GM12878 (cell line): ENCODE results near the gene CACNB3. TPM values are rescaled to one million over a fixed set of nuclear protein-coding genes. Genes with fewer than 3 reads are reported as not detected.

Experiments
- ATAC-seq: fragments of 200-7000 bp; cut with Tn5 transposase; 3 replicates; pipeline ENCODE4 v1.9.1; 2020; ENCODE audit warnings: mild to moderate bottlenecking, moderate library complexity
- BruUV-seq: library from RNA; stranded (reverse); fragments of 400-500 nt; replicated peaks from 2 replicates; lab custom pipeline; 2021; lab: Mats Ljungman, UMichigan
- CTCF ChIA-PET: fragments of 300-600 bp; sonication (Branson Sonifier 250); formaldehyde crosslinking; extraction: SDS; loops from one replicate; lab custom pipeline; 2021; ENCODE audit warnings: inconsistent platforms; lab: Yijun Ruan, JAX
- POLR2A ChIA-PET: fragments of 350-600 bp; formaldehyde crosslinking; extraction: SDS; loops from one replicate; lab custom pipeline; 2021; ENCODE audit warnings: inconsistent platforms; lab: Charles Lee
- RAD21 ChIA-PET: fragments of 300-600 bp; sonication (Branson Sonifier 250); formaldehyde crosslinking; loops from one replicate; lab custom pipeline; 2023; ENCODE audit warnings: antibody characterized with exemption; ENCODE audit not compliant: unreplicated experiment; lab: Charles Lee
- SMC1A ChIA-PET: fragments of 300-600 bp; sonication (Branson Sonifier 250); formaldehyde crosslinking; loops from one replicate; lab custom pipeline; 2023; ENCODE audit not compliant: unreplicated experiment, uncharacterized antibody; lab: Charles Lee
- DNase-seq: peaks from one replicate; pipeline ENCODE4 v3.0.0-alpha.2; 2011; ENCODE audit warnings: low read depth, low spot score
- FAIRE-seq: peaks from 3 replicates; lab custom pipeline; 2011; peaks lifted over from hg19 to GRCh38; lab: Jason Lieb, UNC
- H2AFZ ChIP-seq: 2 replicates; pipeline ENCODE4 v1.6.0; 2011; ENCODE audit warnings: low read depth, low read length, control low read depth; ENCODE audit not compliant: control insufficient read depth
- H3K27ac ChIP-seq: 2 replicates; pipeline ENCODE4 v1.5.1; 2011; ENCODE audit warnings: control low read depth; ENCODE audit not compliant: control insufficient read depth, insufficient read depth
- H3K27me3 ChIP-seq, 2 experiments: replicated peaks in 1 of 2; 2 replicates each; pipeline versions ENCODE4 v1.6.0 to v1.6.1; 2011; ENCODE audit warnings: low read length in 1 of 2; ENCODE audit not compliant: control insufficient read depth in 2 of 2, insufficient read depth in 2 of 2
- H3K36me3 ChIP-seq, 2 experiments: 2 replicates each; pipeline ENCODE4 v1.5.1; 2011; ENCODE audit warnings: low read length in 1 of 2; ENCODE audit not compliant: control insufficient read depth in 2 of 2, insufficient read depth in 2 of 2
- H3K4me1 ChIP-seq: 2 replicates; pipeline ENCODE4 v1.6.1; 2011; ENCODE audit warnings: mild to moderate bottlenecking, low read length, moderate library complexity, mixed read lengths; ENCODE audit not compliant: control insufficient read depth, insufficient read depth
- H3K4me2 ChIP-seq: 2 replicates; pipeline ENCODE4 v1.6.0; 2011; ENCODE audit warnings: control low read depth; ENCODE audit not compliant: control insufficient read depth, insufficient read depth
- H3K4me3 ChIP-seq: fragments of 200-600 bp; sonication (generic); 2 replicates; pipeline ENCODE4 v1.5.1; 2016
- H3K79me2 ChIP-seq: 2 replicates; pipeline ENCODE4 v1.6.0; 2011; ENCODE audit warnings: low read length; ENCODE audit not compliant: control insufficient read depth, insufficient read depth
- H3K9ac ChIP-seq: 2 replicates; pipeline ENCODE4 v1.8.0; 2011; ENCODE audit warnings: low read length, control low read depth, mixed read lengths; ENCODE audit not compliant: control insufficient read depth, insufficient read depth
- H3K9me3 ChIP-seq: replicated peaks from 3 replicates; pipeline ENCODE4 v1.5.1; 2011; ENCODE audit warnings: mild to moderate bottlenecking, low read length; ENCODE audit not compliant: control insufficient read depth, insufficient read depth
- H4K20me1 ChIP-seq: 2 replicates; pipeline ENCODE4 v1.6.0; 2011; ENCODE audit not compliant: control insufficient read depth, insufficient read depth
- BACH1 ChIP-seq: fragments of 450-650 bp; IDR thresholded peaks from 2 replicates; pipeline ENCODE4 v1.6.1; 2017; ENCODE audit warnings: mild to moderate bottlenecking, borderline replicate concordance
- CBX5 ChIP-seq: sonication (generic); IDR thresholded peaks from 2 replicates; pipeline ENCODE4 v1.6.1; 2016; ENCODE audit warnings: low read depth, moderate library complexity, mild to moderate bottlenecking, inconsistent platforms
- CHD4 ChIP-seq: fragments of 200-600 bp; sonication (generic); IDR thresholded peaks from 2 replicates; pipeline ENCODE4 v1.6.1; 2016; ENCODE audit warnings: mild to moderate bottlenecking
- IKZF2 ChIP-seq, 2 experiments: fragments of 450-650 bp; IDR thresholded peaks; 2 replicates each; pipeline ENCODE4 v1.6.1; 2017; ENCODE audit warnings: mild to moderate bottlenecking in 2 of 2, moderate library complexity in 2 of 2
- JUNB ChIP-seq: IDR thresholded peaks from 2 replicates; pipeline ENCODE4 v1.6.1; 2016; ENCODE audit warnings: antibody characterized with exemption, mild to moderate bottlenecking
- JUND ChIP-seq: IDR thresholded peaks from 2 replicates; pipeline ENCODE4 v1.6.1; 2012; ENCODE audit warnings: low read depth, mild to moderate bottlenecking, low read length, improper control_type of control experiment, moderate library complexity
- MYC ChIP-seq: IDR thresholded peaks from 2 replicates; pipeline ENCODE4 v1.6.1; 2011; ENCODE audit warnings: mild to moderate bottlenecking, low read length, moderate library complexity, inconsistent platforms; ENCODE audit not compliant: insufficient read depth, insufficient replicate concordance, insufficient read length, severe bottlenecking
- NFYA ChIP-seq: IDR thresholded peaks from 2 replicates; pipeline ENCODE4 v1.6.1; 2011; ENCODE audit warnings: low read depth, mild to moderate bottlenecking, low read length, improper control_type of control experiment, borderline replicate concordance
- NFYB ChIP-seq: IDR thresholded peaks from 2 replicates; pipeline ENCODE4 v1.6.1; 2011; ENCODE audit warnings: low read depth, mild to moderate bottlenecking, low read length, improper control_type of control experiment, moderate library complexity; ENCODE audit not compliant: insufficient read depth
- PAX5 ChIP-seq: IDR thresholded peaks from 2 replicates; pipeline ENCODE4 v1.6.1; 2011; ENCODE audit warnings: low read depth, low read length, borderline replicate concordance
- RAD51 ChIP-seq: fragments of 450-650 bp; IDR thresholded peaks from 2 replicates; pipeline ENCODE4 v1.6.1; 2016; ENCODE audit warnings: moderate library complexity, mild to moderate bottlenecking, inconsistent platforms
- RFX5 ChIP-seq: IDR thresholded peaks from 2 replicates; pipeline ENCODE4 v1.6.1; 2011; ENCODE audit warnings: low read depth, low read length, improper control_type of control experiment
- SREBF2 ChIP-seq: IDR thresholded peaks from 2 replicates; pipeline ENCODE4 v1.6.1; 2012; ENCODE audit warnings: mild to moderate bottlenecking, low read length
- WRNIP1 ChIP-seq: IDR thresholded peaks from 2 replicates; pipeline ENCODE4 v1.6.1; 2011; ENCODE audit warnings: low read depth, low read length, improper control_type of control experiment, borderline replicate concordance
- ZNF24 ChIP-seq: fragments of 450-650 bp; IDR thresholded peaks from 2 replicates; pipeline ENCODE4 v1.6.1; 2017; ENCODE audit warnings: antibody characterized with exemption, mild to moderate bottlenecking
- ZZZ3 ChIP-seq: IDR thresholded peaks from 2 replicates; pipeline ENCODE4 v1.6.1; 2011; ENCODE audit warnings: low read depth; ENCODE audit not compliant: control insufficient read depth, insufficient read length
- WGBS: methylation state at CpG from one replicate; pipeline ENCODE4 v1.1.6; 2016; ENCODE audit warnings: low lambda C conversion rate; ENCODE audit not compliant: insufficient replicate concordance, insufficient coverage; ENCODE audit errors: missing lambda C conversion rate; 5-methylcytosine and 5-hydroxymethylcytosine counted together
- in situ Hi-C: fragments of 300-500 bp; cut with MboI; formaldehyde crosslinking; loops from 9 replicates; pipeline ENCODE4 v1.14.3; 2018; ENCODE audit warnings: mixed read lengths
- intact Hi-C: fragments of 100-400 bp; cut with micrococcal nuclease; formaldehyde crosslinking; loops from one replicate; pipeline ENCODE4 v1.14.2; 2022; ENCODE audit not compliant: unreplicated experiment
- polyA plus RNA-seq, 11 experiments: library from polyadenylated mRNA; depleted of rRNA in 4 of 11; unstranded in 6 of 11; stranded (reverse) in 5 of 11; fragments of >200 nt; fragmentation: Nextera tagmentation in 4 of 11; fragmentation: Illumina TruSeq in 1 of 11; extraction: Ambion mirVana in 4 of 11; extraction: Trizol in 1 of 11; gene quantifications; 1 replicate in 1 of 11; 2 replicates in 10 of 11; pipeline versions ENCODE4 v1.2.1 to v1.2.3, GENCODE V29; 2011 to 2016; ENCODE audit warnings: inconsistent platforms in 2 of 11, missing spikeins in 2 of 11, low read depth in 1 of 11
- total RNA-seq, 4 experiments: library from RNA; depleted of rRNA in 3 of 4; stranded (reverse); fragments of >200 nt in 3 of 4; fragmentation: Illumina TruSeq in 1 of 4; extraction: Trizol in 1 of 4; gene quantifications; 2 replicates each; pipeline versions ENCODE4 v1.2.1 to v1.2.3, GENCODE V29; 2013 to 2021
- TF ChIP-seq, protein P1 (sequence below): IDR thresholded peaks from 2 replicates; pipeline ENCODE4 v1.6.1; 2012; ENCODE audit warnings: low read depth, low read length, improper control_type of control experiment
- TF ChIP-seq, protein P2 (sequence below): fragments of 450-650 bp; conservative IDR thresholded peaks from 2 replicates; pipeline ENCODE4 v1.6.1; 2017; ENCODE audit warnings: mild to moderate bottlenecking, moderate library complexity
- TF ChIP-seq, protein P3 (sequence below): fragments of 450-650 bp; IDR thresholded peaks from 2 replicates; pipeline ENCODE4 v1.6.1; 2017; ENCODE audit warnings: antibody characterized with exemption, mild to moderate bottlenecking, moderate library complexity

CACNB3 gene
- total and polyA plus RNA-seq, 10 of the 15 experiments (the other 5 are each of a cell fraction or from before 2014, with no cell fraction given): 0.78 to 5.0 (median 1.7) TPM

DNA sequence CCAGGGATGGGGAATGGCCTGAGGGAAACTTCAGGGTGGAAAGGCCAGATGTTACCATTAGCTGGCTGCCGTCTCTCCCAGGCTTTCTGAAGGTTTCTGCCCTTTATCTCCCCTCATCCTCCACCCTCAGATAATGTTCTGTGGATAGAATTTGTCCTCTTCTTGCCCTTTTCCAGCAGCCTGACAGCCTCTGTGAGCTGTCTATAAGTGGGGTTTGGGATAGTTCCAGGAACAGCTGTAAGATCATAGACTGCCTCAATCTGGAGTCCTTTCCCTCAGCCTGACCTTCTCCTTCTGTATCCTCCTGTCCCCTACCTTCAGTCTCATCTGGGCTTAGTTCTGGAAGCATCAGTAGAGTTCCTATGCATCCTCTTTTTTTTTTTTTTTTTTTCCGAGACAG, 50.2 kb downstream of the CACNB3 start:
- BruUV-seq: no TSS peak
- no peak overlapping the region for H3K9ac ChIP-seq
- intact Hi-C loops: no loop called here
- H2AFZ ChIP-seq: no peak overlapping the region
- H3K36me3 ChIP-seq: no peaks in the 10 kb centered on the region
- FAIRE-seq (no peak), DNase-seq (no peak), ATAC-seq (no peak)
- H3K4me2 ChIP-seq: no peak overlapping the region
- 87% methylated on average over 1 of the region's 2 CpGs for WGBS
- H3K9me3 ChIP-seq: no peaks in the 10 kb centered on the region
- ChIA-PET POLR2A (interaction anchor here (0.6 to 2.0 kb wide), 5 partner anchors 11 to 41 kb away, joined by 3 to 7 read pairs (median 5); no protein-coding TSS in a partner anchor), RAD21 (interaction anchor here (0.9 to 1.8 kb wide), 2 partner anchors 8 to 15 kb away, joined by 4 to 7 read pairs; no protein-coding TSS in a partner anchor), CTCF (interaction anchor here (0.9 to 9.9 kb wide), 6 partner anchors 15 to 128 kb away, joined by 3 to 135 read pairs (median 4); partner anchors contain the start of genes DDX23 and WNT1), SMC1A (interaction anchor here (1.0 to 10.6 kb wide), 6 partner anchors 11 to 35 kb away, joined by 3 to 79 read pairs (median 4); partner anchors contain the start of gene DDX23)
- TF ChIP-seq NFYB: no peak
- TF ChIP-seq WRNIP1: no peak
- TF ChIP-seq SREBF2: no peak
- no peak for TF ChIP-seq CBX5
- no peak for TF ChIP-seq NFYA
- TF ChIP-seq, protein P1, sequence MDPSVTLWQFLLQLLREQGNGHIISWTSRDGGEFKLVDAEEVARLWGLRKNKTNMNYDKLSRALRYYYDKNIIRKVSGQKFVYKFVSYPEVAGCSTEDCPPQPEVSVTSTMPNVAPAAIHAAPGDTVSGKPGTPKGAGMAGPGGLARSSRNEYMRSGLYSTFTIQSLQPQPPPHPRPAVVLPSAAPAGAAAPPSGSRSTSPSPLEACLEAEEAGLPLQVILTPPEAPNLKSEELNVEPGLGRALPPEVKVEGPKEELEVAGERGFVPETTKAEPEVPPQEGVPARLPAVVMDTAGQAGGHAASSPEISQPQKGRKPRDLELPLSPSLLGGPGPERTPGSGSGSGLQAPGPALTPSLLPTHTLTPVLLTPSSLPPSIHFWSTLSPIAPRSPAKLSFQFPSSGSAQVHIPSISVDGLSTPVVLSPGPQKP: no peak
- no peak for TF ChIP-seq ZZZ3
- no peak for TF ChIP-seq RFX5
- no peak for TF ChIP-seq BACH1
- TF ChIP-seq IKZF2 (IDR thresholded peaks at IDR 0.05): no peak
- no peak for TF ChIP-seq ZNF24
- TF ChIP-seq, protein P2, sequence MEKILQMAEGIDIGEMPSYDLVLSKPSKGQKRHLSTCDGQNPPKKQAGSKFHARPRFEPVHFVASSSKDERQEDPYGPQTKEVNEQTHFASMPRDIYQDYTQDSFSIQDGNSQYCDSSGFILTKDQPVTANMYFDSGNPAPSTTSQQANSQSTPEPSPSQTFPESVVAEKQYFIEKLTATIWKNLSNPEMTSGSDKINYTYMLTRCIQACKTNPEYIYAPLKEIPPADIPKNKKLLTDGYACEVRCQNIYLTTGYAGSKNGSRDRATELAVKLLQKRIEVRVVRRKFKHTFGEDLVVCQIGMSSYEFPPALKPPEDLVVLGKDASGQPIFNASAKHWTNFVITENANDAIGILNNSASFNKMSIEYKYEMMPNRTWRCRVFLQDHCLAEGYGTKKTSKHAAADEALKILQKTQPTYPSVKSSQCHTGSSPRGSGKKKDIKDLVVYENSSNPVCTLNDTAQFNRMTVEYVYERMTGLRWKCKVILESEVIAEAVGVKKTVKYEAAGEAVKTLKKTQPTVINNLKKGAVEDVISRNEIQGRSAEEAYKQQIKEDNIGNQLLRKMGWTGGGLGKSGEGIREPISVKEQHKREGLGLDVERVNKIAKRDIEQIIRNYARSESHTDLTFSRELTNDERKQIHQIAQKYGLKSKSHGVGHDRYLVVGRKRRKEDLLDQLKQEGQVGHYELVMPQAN: no peak
- TF ChIP-seq JUND: no peak
- TF ChIP-seq, protein P3, sequence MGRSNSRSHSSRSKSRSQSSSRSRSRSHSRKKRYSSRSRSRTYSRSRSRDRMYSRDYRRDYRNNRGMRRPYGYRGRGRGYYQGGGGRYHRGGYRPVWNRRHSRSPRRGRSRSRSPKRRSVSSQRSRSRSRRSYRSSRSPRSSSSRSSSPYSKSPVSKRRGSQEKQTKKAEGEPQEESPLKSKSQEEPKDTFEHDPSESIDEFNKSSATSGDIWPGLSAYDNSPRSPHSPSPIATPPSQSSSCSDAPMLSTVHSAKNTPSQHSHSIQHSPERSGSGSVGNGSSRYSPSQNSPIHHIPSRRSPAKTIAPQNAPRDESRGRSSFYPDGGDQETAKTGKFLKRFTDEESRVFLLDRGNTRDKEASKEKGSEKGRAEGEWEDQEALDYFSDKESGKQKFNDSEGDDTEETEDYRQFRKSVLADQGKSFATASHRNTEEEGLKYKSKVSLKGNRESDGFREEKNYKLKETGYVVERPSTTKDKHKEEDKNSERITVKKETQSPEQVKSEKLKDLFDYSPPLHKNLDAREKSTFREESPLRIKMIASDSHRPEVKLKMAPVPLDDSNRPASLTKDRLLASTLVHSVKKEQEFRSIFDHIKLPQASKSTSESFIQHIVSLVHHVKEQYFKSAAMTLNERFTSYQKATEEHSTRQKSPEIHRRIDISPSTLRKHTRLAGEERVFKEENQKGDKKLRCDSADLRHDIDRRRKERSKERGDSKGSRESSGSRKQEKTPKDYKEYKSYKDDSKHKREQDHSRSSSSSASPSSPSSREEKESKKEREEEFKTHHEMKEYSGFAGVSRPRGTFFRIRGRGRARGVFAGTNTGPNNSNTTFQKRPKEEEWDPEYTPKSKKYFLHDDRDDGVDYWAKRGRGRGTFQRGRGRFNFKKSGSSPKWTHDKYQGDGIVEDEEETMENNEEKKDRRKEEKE: no peak
- no peak for TF ChIP-seq JUNB
- no peak for TF ChIP-seq MYC
- TF ChIP-seq RAD51: no peak
- no peak for TF ChIP-seq PAX5
- TF ChIP-seq CHD4: no peak
- no peaks in the 10 kb centered on the region for H3K27me3 ChIP-seq
- H3K27ac ChIP-seq: no peak overlapping the region
- peaks cover 6% of the 10 kb centered on the region for H3K79me2 ChIP-seq
- H3K4me3 ChIP-seq: no peak overlapping the region
- H4K20me1 ChIP-seq: no peaks in the 10 kb centered on the region
- H3K4me1 ChIP-seq: peaks cover 12% of the 10 kb centered on the region
- in situ Hi-C loops: no loop called here
